Osteoblast (primary cell): Measurements from ENCODE around the gene CDC123. TPM values are rescaled to one million over a fixed set of nuclear protein-coding genes. Genes with fewer than 3 reads are reported as not detected.

Source experiments
- DNase-seq: peaks from one replicate; pipeline ENCODE4 v3.0.0; 2011; ENCODE audit warnings: low spot score, mixed read lengths; ENCODE audit not compliant: insufficient read length; ENCODE audit errors: missing footprints
- H2AFZ ChIP-seq: 2 replicates; pipeline ENCODE4 v1.6.0; 2011; ENCODE audit warnings: mild to moderate bottlenecking, low read length
- H3K27ac ChIP-seq: 2 replicates; pipeline ENCODE4 v1.5.1; 2011; ENCODE audit warnings: mild to moderate bottlenecking, low read depth, low read length, moderate library complexity
- H3K27me3 ChIP-seq: 2 replicates; pipeline ENCODE4 v1.6.0; 2012; ENCODE audit warnings: mild to moderate bottlenecking, control low read depth, inconsistent platforms, low read length, moderate library complexity; ENCODE audit not compliant: insufficient read depth
- H3K36me3 ChIP-seq: 2 replicates; pipeline ENCODE4 v1.5.1; 2011; ENCODE audit warnings: mild to moderate bottlenecking, low read length, control low read depth, moderate library complexity; ENCODE audit not compliant: insufficient read depth
- H3K4me1 ChIP-seq: 2 replicates; pipeline ENCODE4 v1.5.1; 2011; ENCODE audit warnings: mild to moderate bottlenecking, low read length, control low read depth, moderate library complexity; ENCODE audit not compliant: insufficient read depth
- H3K4me2 ChIP-seq: 2 replicates; pipeline ENCODE4 v1.6.0; 2011; ENCODE audit warnings: mild to moderate bottlenecking, low read length; ENCODE audit not compliant: insufficient read depth
- H3K4me3 ChIP-seq: fragments of 200-600 bp; sonication (generic); 3 replicates; pipeline ENCODE4 v1.5.1; 2012; ENCODE audit warnings: mild to moderate bottlenecking, low read length, inconsistent platforms; ENCODE audit not compliant: insufficient read depth
- H3K79me2 ChIP-seq: 2 replicates; pipeline ENCODE4 v1.6.0; 2012; ENCODE audit warnings: mild to moderate bottlenecking, low read length, control low read depth, inconsistent platforms; ENCODE audit not compliant: insufficient read depth
- H3K9me3 ChIP-seq: 2 replicates; pipeline ENCODE4 v1.5.1; 2011; ENCODE audit warnings: low read depth, low read length, control low read depth
- H4K20me1 ChIP-seq: 2 replicates; pipeline ENCODE4 v1.6.0; 2012; ENCODE audit warnings: mild to moderate bottlenecking, low read length, control low read depth; ENCODE audit not compliant: insufficient read depth
- total RNA-seq: library from RNA; depleted of rRNA; stranded (reverse); fragments of >200 nt; gene quantifications from 2 replicates; pipeline ENCODE4 v1.2.3, GENCODE V29; 2012
- TF ChIP-seq, protein P1 (sequence below): IDR thresholded peaks from 2 replicates; pipeline ENCODE4 v1.5.1; 2011; ENCODE audit warnings: mild to moderate bottlenecking, low read depth, low read length, moderate library complexity; ENCODE audit errors: extremely low read depth

Gene CDC123
- total RNA-seq, 1 donor: 86.9 TPM

DNA sequence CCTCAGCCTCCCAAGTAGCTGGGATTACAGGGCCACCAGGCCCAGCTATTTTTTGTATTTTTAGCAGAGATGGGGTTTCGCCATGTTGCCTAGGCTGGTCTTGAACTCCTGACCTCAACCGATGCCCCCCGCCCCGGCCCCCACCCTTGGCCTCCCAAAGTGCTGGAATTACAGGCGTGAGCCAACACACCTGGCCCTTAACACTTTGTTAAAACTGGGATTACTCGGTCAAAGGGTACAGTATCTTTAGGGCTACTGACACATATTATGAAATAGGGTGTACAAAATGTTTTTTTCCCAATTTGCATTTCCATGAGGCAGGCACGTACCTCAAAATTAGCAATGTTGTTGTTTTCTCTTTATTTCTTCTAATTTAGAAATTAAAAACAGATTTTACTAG is 11.8 kb upstream of the CDC123 start:
- no peak overlapping the region for H3K4me3 ChIP-seq
- DNase-seq: no peak
- H2AFZ ChIP-seq: no peak overlapping the region
- H3K27ac ChIP-seq: no peak overlapping the region
- peaks cover 34% of the 10 kb centered on the region for H3K79me2 ChIP-seq
- no peaks in the 10 kb centered on the region for H3K4me1 ChIP-seq
- no peaks in the 10 kb centered on the region for H3K9me3 ChIP-seq
- TF ChIP-seq, protein P1, sequence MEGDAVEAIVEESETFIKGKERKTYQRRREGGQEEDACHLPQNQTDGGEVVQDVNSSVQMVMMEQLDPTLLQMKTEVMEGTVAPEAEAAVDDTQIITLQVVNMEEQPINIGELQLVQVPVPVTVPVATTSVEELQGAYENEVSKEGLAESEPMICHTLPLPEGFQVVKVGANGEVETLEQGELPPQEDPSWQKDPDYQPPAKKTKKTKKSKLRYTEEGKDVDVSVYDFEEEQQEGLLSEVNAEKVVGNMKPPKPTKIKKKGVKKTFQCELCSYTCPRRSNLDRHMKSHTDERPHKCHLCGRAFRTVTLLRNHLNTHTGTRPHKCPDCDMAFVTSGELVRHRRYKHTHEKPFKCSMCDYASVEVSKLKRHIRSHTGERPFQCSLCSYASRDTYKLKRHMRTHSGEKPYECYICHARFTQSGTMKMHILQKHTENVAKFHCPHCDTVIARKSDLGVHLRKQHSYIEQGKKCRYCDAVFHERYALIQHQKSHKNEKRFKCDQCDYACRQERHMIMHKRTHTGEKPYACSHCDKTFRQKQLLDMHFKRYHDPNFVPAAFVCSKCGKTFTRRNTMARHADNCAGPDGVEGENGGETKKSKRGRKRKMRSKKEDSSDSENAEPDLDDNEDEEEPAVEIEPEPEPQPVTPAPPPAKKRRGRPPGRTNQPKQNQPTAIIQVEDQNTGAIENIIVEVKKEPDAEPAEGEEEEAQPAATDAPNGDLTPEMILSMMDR: no peak
- no peak overlapping the region for H3K4me2 ChIP-seq
- H3K27me3 ChIP-seq: no peaks in the 10 kb centered on the region
- no peaks in the 10 kb centered on the region for H4K20me1 ChIP-seq
- H3K36me3 ChIP-seq: peaks cover 33% of the 10 kb centered on the region

- Histone ChIP-seq H3K4me2 (no peak overlapping the region), H3K27ac (no peak overlapping the region), H3K79me2 (peaks cover 52% of the 10 kb centered on the region), H3K4me3 (no peak overlapping the region), H3K27me3 (no peaks in the 10 kb centered on the region), H3K4me1 (peaks cover 1% of the 10 kb centered on the region), H4K20me1 (no peaks in the 10 kb centered on the region), H3K9me3 (no peaks in the 10 kb centered on the region), H3K36me3 (peaks cover 25% of the 10 kb centered on the region), H2AFZ (no peak overlapping the region)
- DNase-seq: no peak
- TF ChIP-seq, protein P1: no peak
These were observed 9.7 kb upstream of the CDC123 start for GRCh38 chr10:12186323-12186722.

GRCh38 chr10:12187321-12187905 is 8.6 kb upstream of the CDC123 start:
- H3K4me2 ChIP-seq: no peak overlapping the region
- no peak for DNase-seq
- H3K79me2 ChIP-seq: peaks cover 57% of the 10 kb centered on the region
- no peak overlapping the region for H3K27ac ChIP-seq
- H3K27me3 ChIP-seq: no peaks in the 10 kb centered on the region
- no peaks in the 10 kb centered on the region for H3K9me3 ChIP-seq
- H3K36me3 ChIP-seq: peaks cover 25% of the 10 kb centered on the region
- TF ChIP-seq, protein P1: no peak
- H3K4me1 ChIP-seq: peaks cover 11% of the 10 kb centered on the region
- H3K4me3 ChIP-seq: no peak overlapping the region
- no peak overlapping the region for H2AFZ ChIP-seq
- no peaks in the 10 kb centered on the region for H4K20me1 ChIP-seq

DNA sequence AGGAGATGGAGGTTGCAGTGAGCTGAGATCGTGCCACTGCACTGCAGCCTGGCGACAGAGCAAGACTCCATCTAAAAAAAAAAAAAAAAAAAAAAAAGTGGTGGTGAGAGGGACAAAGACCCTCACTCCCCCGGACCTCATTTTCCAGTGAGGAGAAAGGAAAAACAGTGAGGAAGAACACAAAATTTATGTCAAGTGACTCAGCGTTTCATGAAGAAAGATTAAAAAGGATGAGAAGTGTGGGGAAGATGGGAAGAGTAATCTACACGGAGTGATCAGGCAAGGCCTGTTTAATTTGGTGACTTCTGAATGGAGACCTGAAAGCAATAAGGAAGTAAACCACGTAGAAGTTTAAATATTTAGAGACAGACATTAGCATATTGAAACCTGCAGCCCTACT is 7.3 kb upstream of the CDC123 start:
- DNase-seq: no peak
- no peak overlapping the region for H2AFZ ChIP-seq
- H3K79me2 ChIP-seq: peaks cover 68% of the 10 kb centered on the region

More for the DNA sequence above, 7.3 kb upstream of the CDC123 start:
- Histone ChIP-seq H3K9me3 (no peaks in the 10 kb centered on the region), H3K27me3 (no peaks in the 10 kb centered on the region), H3K36me3 (peaks cover 20% of the 10 kb centered on the region), H3K27ac (no peak overlapping the region), H3K4me2 (no peak overlapping the region), H3K4me1 (peaks cover 19% of the 10 kb centered on the region), H3K4me3 (no peak overlapping the region), H4K20me1 (no peaks in the 10 kb centered on the region)
- TF ChIP-seq, protein P1: no peak
